Hepatocyte (in vitro differentiated cells): ENCODE measurements around the gene N4BP2L2. TPM values are rescaled to one million over a fixed set of nuclear protein-coding genes. Genes with fewer than 3 reads are reported as not detected.

Experiments
- DNase-seq: peaks from one replicate; pipeline ENCODE4 v3.0.0-alpha.2; 2016; ENCODE audit warnings: low spot score
- H2AFZ ChIP-seq: fragments of 200-600 bp; sonication (generic); 2 replicates; pipeline ENCODE4 v1.6.0; 2016; ENCODE audit warnings: antibody characterized with exemption, mild to moderate bottlenecking
- H3K27ac ChIP-seq: fragments of 200-600 bp; sonication (generic); 2 replicates; pipeline ENCODE4 v1.5.1; 2016; ENCODE audit warnings: mild to moderate bottlenecking
- H3K27me3 ChIP-seq: fragments of 200-600 bp; sonication (generic); 2 replicates; pipeline ENCODE4 v1.6.1; 2016
- H3K36me3 ChIP-seq: fragments of 200-600 bp; sonication (generic); replicated peaks from 2 replicates; pipeline ENCODE4 v1.5.1; 2016; ENCODE audit warnings: low read depth; ENCODE audit not compliant: insufficient read depth
- H3K4me1 ChIP-seq: fragments of 200-600 bp; sonication (generic); 2 replicates; pipeline ENCODE4 v1.5.1; 2016; ENCODE audit warnings: mild to moderate bottlenecking, moderate library complexity; ENCODE audit not compliant: insufficient read depth
- H3K4me2 ChIP-seq: fragments of 200-600 bp; sonication (generic); 2 replicates; pipeline ENCODE4 v1.6.0; 2016
- H3K4me3 ChIP-seq: fragments of 200-600 bp; sonication (generic); 2 replicates; pipeline ENCODE4 v1.5.1; 2016; ENCODE audit warnings: mild to moderate bottlenecking
- H3K79me2 ChIP-seq: fragments of 200-600 bp; sonication (generic); 2 replicates; pipeline ENCODE4 v1.6.0; 2017; ENCODE audit warnings: mild to moderate bottlenecking
- H3K9me2 ChIP-seq: fragments of 200-600 bp; sonication (generic); replicated peaks from 2 replicates; pipeline ENCODE4 v1.6.0; 2017; ENCODE audit warnings: mild to moderate bottlenecking; ENCODE audit not compliant: insufficient read depth
- H3K9me3 ChIP-seq: fragments of 200-600 bp; sonication (generic); 2 replicates; pipeline ENCODE4 v1.5.1; 2016; ENCODE audit warnings: low read depth, mild to moderate bottlenecking
- H4K20me1 ChIP-seq: fragments of 200-600 bp; sonication (generic); 2 replicates; pipeline ENCODE4 v1.6.0; 2016; ENCODE audit warnings: mild to moderate bottlenecking; ENCODE audit not compliant: insufficient read depth, poor library complexity, severe bottlenecking
- EZH2 ChIP-seq: fragments of 200-600 bp; sonication (generic); IDR thresholded peaks from 2 replicates; pipeline ENCODE4 v1.6.1; 2016; ENCODE audit warnings: antibody characterized with exemption, mild to moderate bottlenecking, borderline replicate concordance
- EZH2phosphoT487 ChIP-seq: fragments of 200-600 bp; sonication (generic); IDR thresholded peaks from one replicate; pipeline ENCODE4 v1.6.1; 2018; ENCODE audit warnings: antibody characterized with exemption, mild to moderate bottlenecking, low read depth, moderate library complexity; ENCODE audit not compliant: unreplicated experiment, severe bottlenecking
- WGBS: methylation state at CpG from one replicate; pipeline ENCODE4 v1.1.6; 2016; ENCODE audit warnings: low lambda C conversion rate; ENCODE audit errors: missing lambda C conversion rate; 5-methylcytosine and 5-hydroxymethylcytosine counted together
- polyA plus RNA-seq: library from polyadenylated mRNA; unstranded; fragments of >200 nt; fragmentation: Nextera tagmentation; extraction: Ambion mirVana; gene quantifications from 2 replicates; pipeline ENCODE4 v1.2.1, GENCODE V29; 2016
- total RNA-seq: library from RNA; depleted of rRNA; stranded (reverse); fragments of >200 nt; gene quantifications from 2 replicates; pipeline ENCODE4 v1.2.3, GENCODE V29; 2014
- TF ChIP-seq, protein P1 (sequence below): fragments of 200-600 bp; sonication (generic); IDR thresholded peaks from 2 replicates; pipeline ENCODE4 v1.5.1; 2016; ENCODE audit warnings: antibody characterized with exemption, mild to moderate bottlenecking; ENCODE audit not compliant: poor library complexity

The N4BP2L2 gene
- total and polyA plus RNA-seq, 2 experiments from 2014 or later: 102 to 138 TPM

DNA sequence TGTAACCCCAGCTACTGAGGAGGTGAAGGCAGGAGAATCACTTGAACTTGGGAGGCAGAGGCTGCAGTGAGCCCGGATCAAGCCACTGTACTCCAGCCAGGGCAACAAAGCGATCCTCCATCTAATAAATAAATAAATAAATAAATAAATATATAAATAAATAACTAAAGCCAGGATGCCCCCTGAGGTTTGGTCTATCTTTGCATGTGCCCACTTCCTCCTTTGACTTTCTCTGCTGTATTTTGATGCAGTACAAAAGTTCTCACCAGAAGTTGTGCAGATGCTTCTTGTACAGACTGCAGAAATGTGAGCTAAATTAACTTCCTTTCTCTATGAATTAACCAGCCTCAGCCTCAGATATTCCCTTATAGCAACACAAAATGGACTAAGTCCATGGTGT is 6.5 kb upstream of the N4BP2L2 start:
- DNase-seq: no peak
- Histone ChIP-seq H3K36me3 (no peaks in the 10 kb centered on the region), H3K4me1 (no peaks in the 10 kb centered on the region), H3K27me3 (no peaks in the 10 kb centered on the region), H3K9me2 (no peaks in the 10 kb centered on the region), H3K4me3 (no peak overlapping the region), H4K20me1 (no peaks in the 10 kb centered on the region), H3K27ac (no peak overlapping the region), H3K79me2 (no peaks in the 10 kb centered on the region), H2AFZ (no peak overlapping the region), H3K4me2 (no peak overlapping the region), H3K9me3 (no peaks in the 10 kb centered on the region)
- TF ChIP-seq, protein P1, sequence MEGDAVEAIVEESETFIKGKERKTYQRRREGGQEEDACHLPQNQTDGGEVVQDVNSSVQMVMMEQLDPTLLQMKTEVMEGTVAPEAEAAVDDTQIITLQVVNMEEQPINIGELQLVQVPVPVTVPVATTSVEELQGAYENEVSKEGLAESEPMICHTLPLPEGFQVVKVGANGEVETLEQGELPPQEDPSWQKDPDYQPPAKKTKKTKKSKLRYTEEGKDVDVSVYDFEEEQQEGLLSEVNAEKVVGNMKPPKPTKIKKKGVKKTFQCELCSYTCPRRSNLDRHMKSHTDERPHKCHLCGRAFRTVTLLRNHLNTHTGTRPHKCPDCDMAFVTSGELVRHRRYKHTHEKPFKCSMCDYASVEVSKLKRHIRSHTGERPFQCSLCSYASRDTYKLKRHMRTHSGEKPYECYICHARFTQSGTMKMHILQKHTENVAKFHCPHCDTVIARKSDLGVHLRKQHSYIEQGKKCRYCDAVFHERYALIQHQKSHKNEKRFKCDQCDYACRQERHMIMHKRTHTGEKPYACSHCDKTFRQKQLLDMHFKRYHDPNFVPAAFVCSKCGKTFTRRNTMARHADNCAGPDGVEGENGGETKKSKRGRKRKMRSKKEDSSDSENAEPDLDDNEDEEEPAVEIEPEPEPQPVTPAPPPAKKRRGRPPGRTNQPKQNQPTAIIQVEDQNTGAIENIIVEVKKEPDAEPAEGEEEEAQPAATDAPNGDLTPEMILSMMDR: no peak
- no peak for TF ChIP-seq EZH2
- no peak for TF ChIP-seq EZH2phosphoT487
- WGBS: 89% methylated on average over 2 of the region's 2 CpGs

DNA sequence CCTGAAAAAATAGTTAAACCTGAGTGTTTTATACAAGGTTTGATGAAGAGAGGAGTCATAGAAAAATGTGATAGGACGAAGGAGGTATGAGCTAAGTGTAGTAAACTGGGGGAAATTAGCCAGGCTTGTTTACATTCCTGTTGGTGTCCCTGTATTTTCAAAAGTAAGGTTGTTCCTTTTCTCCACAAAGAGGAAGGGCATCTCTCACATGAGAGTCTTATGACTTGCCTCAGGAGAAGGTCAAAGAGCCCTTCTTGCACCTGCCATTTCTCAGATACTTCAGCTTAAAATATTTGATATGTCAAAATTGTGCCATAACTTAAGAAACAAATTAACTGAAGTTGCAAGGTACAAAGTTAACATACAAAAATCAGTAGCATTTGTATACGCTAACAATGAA is 3.6 kb upstream of the N4BP2L2 start:
- no peaks in the 10 kb centered on the region for H3K27me3 ChIP-seq
- H2AFZ ChIP-seq: no peak overlapping the region
- H3K27ac ChIP-seq: no peak overlapping the region
- no peaks in the 10 kb centered on the region for H3K9me2 ChIP-seq
- TF ChIP-seq, protein P1: no peak
- TF ChIP-seq EZH2phosphoT487 (no peak), EZH2 (no peak)
- no peaks in the 10 kb centered on the region for H4K20me1 ChIP-seq
- no peaks in the 10 kb centered on the region for H3K36me3 ChIP-seq
- H3K9me3 ChIP-seq: no peaks in the 10 kb centered on the region
- H3K4me2 ChIP-seq: no peak overlapping the region
- WGBS: 89% methylated on average over 2 of the region's 2 CpGs
- no peak for DNase-seq
- peaks cover 4% of the 10 kb centered on the region for H3K4me1 ChIP-seq
- peaks cover 11% of the 10 kb centered on the region for H3K79me2 ChIP-seq
- H3K4me3 ChIP-seq: no peak overlapping the region

DNA sequence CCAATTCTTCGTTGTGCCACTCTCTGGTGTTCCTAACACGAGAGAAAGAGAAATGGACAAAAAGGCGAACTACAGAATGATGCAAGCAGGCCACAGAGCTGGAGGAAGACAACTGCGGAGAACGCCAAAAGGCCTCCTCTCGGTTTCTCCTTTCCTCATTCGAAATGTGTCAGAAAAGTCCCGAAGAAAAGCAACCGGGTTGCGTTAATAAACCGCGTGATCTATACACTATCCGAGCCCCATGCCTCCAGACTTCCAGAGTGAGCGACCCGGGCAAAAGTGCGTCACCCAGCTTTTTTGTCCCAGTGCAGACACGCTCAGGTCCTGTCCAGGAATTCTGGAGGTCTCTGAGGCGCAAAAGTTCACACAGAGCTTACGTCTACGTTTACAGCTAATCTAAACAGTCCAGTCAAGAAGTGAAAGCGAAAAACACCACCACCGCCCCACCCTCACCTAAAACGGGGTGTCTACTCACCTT is 413 bp downstream of the N4BP2L2 start:
- Histone ChIP-seq H3K9me2 (no peaks in the 10 kb centered on the region), H4K20me1 (no peaks in the 10 kb centered on the region), H3K79me2 (peaks cover 51% of the 10 kb centered on the region), H3K9me3 (no peaks in the 10 kb centered on the region), H3K36me3 (no peaks in the 10 kb centered on the region), H3K27me3 (no peaks in the 10 kb centered on the region), H2AFZ (peak overlapping the region; percentile 66), H3K4me2 (peak overlapping the region; percentile 89), H3K27ac (peak overlapping the region; percentile 96), H3K4me1 (peaks cover 23% of the 10 kb centered on the region), H3K4me3 (peak overlapping the region; percentile 50)
- WGBS: 1% methylated on average over 23 of the region's 23 CpGs
- TF ChIP-seq EZH2phosphoT487: no peak
- TF ChIP-seq EZH2: no peak
- TF ChIP-seq, protein P1: no peak
- peak; percentile 54 for DNase-seq
